C1 segment of cervical spinal cord (tissue), 14 donors: ENCODE data around the gene TENM3.

ENCODE experiments used
- DNase-seq, 14 donors: peaks; one replicate each; lab custom pipeline; 2025; lab: John Stamatoyannopoulos, UW

The TENM3 gene

DNA sequence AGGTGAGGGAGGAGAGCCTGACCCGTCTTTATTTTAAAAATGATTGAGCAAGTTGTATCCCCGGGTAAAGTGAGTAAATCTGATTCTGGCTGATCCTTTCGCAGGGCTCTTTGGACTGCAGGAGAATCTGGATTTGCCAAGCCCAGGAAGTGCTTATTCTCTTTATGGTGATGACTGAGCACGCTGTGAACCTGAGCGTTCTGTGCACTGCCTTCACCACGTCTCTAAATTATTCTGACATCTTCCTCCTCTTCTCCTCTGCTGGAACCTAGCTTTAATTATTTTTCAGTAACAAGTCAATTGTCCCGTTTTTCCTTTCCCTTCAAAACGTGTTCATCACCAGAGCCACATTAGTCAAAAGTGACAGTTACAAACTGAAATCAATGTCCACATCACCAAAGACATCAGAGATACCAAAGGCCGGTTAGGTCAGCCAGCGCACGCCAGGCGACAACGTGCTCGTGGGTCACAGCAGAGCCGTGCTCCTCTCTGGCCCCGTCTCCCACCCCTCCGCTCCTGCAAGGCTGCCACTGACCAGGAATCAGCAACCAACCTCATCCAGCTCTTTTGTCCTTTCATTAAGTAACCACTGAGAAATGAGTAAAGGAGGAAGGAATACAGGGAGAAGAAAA, 599.7 kb downstream of the TENM3 start:
- DNase-seq, result no peak

DNA sequence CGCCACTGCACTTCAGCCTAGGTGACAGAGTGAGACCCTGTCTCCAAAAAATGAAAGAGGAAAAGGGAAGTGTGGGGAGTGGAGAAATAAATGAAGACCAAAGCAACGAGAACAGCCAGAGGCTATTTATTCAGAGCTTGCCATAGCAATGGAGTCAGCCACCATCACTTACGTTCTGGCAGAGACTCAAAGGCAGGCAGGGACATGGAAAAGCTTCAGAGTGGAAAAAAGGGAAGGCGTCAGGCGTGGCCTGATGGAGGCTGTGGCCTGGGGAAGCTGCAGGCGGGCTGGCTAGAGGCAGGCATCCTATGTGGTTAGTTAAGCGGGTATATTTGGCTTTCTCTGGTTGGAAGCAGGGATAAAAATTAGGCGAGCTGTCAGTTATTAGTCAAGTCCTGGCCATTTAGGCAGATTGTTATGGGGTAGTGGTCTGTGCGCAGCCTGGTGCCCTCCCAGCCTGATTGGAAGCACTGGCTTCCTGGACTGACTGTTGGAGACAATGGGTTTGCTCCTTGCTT, 600.7 kb downstream of the TENM3 start:
- DNase-seq, result no peak

DNA sequence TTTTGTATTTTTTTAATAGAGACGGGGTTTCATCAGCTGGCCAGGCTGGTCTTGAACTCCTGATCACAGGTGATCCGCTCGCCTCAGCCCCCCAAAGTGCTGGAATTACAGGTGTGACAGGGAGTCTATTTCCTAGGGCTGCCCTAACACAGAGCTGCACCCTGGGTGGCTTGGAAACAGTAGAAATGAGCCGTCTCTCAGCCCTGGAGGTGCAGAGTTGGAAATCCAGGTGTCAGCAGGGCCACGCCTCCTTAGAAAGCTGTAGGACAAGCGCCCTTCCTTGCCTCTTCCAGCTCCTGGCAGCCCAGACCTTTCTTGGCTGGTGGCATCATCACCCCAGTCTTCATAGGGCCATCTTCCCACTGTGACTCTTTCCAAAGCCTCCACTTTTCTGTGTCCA, 602.4 kb downstream of the TENM3 start:
- no peak for DNase-seq

DNA sequence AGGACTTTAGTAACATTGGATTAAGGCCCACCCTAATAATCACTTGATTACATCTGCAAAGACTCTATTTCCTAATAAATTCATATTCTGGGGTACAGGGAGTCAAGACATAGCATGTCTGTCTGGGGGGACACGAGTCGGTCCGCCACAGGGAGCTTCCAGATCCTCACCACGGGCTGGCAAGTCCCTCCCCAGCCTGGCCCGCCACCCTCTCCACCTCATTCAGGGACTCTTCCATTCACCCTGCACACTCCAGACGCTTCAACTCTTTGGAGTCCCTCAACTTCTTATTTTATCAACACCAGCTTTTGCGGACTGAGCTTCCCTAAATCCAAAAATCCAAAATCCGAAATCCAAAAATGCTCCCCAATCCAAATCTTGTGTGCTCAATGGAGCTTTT, 602.8 kb downstream of the TENM3 start:
- no peak for DNase-seq

DNA sequence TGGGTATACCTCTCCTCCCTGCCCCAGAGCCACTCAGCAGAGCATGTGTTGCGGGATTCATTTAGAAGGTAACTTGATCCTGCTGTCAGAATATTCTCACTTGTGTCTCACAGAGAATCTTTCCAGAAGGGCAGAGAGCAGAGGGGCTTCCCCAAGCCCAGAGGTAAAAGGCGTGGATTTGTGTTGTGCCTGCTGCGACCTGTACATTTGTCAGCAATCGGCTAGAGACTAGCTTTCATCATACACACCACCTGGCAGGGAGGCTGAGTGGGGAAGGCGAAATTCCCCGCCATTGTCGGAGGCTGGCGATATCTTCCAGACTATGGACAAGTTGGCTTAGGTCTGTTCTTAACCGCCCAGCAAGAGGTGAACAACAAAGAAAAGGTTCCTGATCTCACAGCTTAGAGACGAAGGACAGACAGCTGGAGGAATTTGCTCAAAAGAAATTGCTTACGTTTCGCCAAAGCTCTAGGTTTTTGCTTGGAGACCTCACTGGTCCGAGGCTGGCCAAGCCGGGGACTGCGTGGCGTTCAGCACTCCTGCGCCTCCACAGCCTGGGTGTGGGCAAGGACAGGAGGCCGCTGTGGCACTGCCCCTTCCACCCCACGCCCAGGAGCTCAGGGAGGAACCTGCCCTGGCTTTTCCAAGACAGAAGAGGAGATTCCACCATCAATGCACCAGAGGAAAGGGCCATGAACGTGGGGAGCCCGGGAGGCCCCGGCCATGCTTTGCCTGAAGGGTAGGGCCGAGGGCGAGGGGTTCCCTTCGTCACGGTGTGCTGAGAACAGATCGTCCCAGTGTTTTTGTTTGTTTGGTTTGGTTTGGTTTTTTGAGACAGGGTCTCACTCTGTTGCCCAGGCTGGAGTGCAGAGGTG, 604.6 kb downstream of the TENM3 start:
- no peak for DNase-seq

DNA sequence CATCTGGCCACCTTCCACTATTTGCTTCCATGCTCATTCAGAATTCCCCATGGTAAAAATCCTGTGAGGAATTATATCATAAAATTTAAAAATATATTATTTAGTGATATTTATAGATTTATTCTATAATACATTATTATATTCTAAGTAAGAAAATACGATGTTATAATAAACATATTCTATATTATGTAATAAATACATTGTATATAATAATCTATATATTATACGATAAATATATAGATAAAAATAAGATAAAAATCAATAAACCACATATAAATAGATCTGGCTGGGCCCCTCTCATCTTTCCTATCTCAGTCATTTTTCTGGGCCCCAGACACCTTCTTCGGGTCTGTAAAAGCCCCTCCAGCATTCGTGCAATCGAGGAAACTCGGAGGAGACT, 605.5 kb downstream of the TENM3 start:
- DNase-seq, result no peak
